H1 (cell line): ENCODE measurements around the gene ZNF532. TPM values are rescaled to one million over a fixed set of nuclear protein-coding genes. Genes with fewer than 3 reads are reported as not detected.

Experiments used
- CTCF ChIA-PET: fragments of 300-600 bp; sonication (Branson Sonifier 250); formaldehyde crosslinking; loops from one replicate; lab custom pipeline; 2021; ENCODE audit not compliant: partially characterized antibody; lab: Charles Lee
- POLR2A ChIA-PET: fragments of 300-600 bp; sonication (Branson Sonifier 250); formaldehyde crosslinking; loops from one replicate; lab custom pipeline; 2021; ENCODE audit warnings: inconsistent platforms; ENCODE audit not compliant: partially characterized antibody; lab: Charles Lee
- DNase-seq, 2 experiments: peaks; one replicate each; pipeline versions ENCODE4 v3.0.0 to v3.0.0-alpha.2; 2010 to 2022; ENCODE audit warnings: low spot score in 2 of 2, low read depth in 1 of 2, mixed read lengths in 1 of 2
- FAIRE-seq: peaks from 2 replicates; lab custom pipeline; 2011; peaks lifted over from hg19 to GRCh38; lab: Jason Lieb, UNC
- H2AFZ ChIP-seq: 2 replicates; pipeline ENCODE4 v1.8.1; 2012; ENCODE audit warnings: low read length, inconsistent platforms
- H2AK5ac ChIP-seq: 2 replicates; pipeline ENCODE4 v1.6.1; 2013; ENCODE audit warnings: low read depth, low read length
- H2BK120ac ChIP-seq: replicated peaks from 2 replicates; pipeline ENCODE3; 2013; ENCODE audit warnings: low read depth, low read length, inconsistent platforms
- H2BK12ac ChIP-seq: 2 replicates; pipeline ENCODE4 v1.6.1; 2013; ENCODE audit warnings: low read depth, low read length
- H2BK15ac ChIP-seq: 2 replicates; pipeline ENCODE4 v1.6.1; 2013; ENCODE audit warnings: low read length
- H2BK20ac ChIP-seq: 2 replicates; pipeline ENCODE4 v1.6.1; 2013; ENCODE audit warnings: low read length
- H2BK5ac ChIP-seq: 2 replicates; pipeline ENCODE4 v1.6.1; 2013; ENCODE audit warnings: low read depth, low read length
- H3K14ac ChIP-seq: 2 replicates; pipeline ENCODE4 v1.6.1; 2013; ENCODE audit warnings: inconsistent platforms; ENCODE audit not compliant: insufficient read length
- H3K18ac ChIP-seq: 2 replicates; pipeline ENCODE4 v1.6.1; 2013; ENCODE audit warnings: low read length; ENCODE audit errors: extremely low read depth
- H3K23ac ChIP-seq: 2 replicates; pipeline ENCODE4 v1.6.1; 2013; ENCODE audit warnings: inconsistent platforms; ENCODE audit not compliant: insufficient read length
- H3K23me2 ChIP-seq: 2 replicates; pipeline ENCODE4 v1.6.1; 2013; ENCODE audit warnings: low read depth, low read length
- H3K27ac ChIP-seq: 2 replicates; pipeline ENCODE4 v1.6.1; 2011; ENCODE audit warnings: low read depth, low read length, inconsistent platforms
- H3K27me3 ChIP-seq, 4 experiments: replicated peaks in 1 of 4; 1 replicate in 1 of 4; 2 replicates in 3 of 4; pipeline versions ENCODE4 v1.6.1 to v1.8.1; 2011 to 2013; ENCODE audit warnings: low read length in 3 of 4, mild to moderate bottlenecking in 3 of 4, inconsistent platforms in 2 of 4, mixed read lengths in 2 of 4, moderate library complexity in 1 of 4; ENCODE audit not compliant: control insufficient read depth in 3 of 4, insufficient read depth in 3 of 4; ENCODE audit errors: extremely low read depth in 1 of 4
- H3K36me3 ChIP-seq, 4 experiments: 2 replicates each; pipeline versions ENCODE4 v1.6.1 to v1.8.1; 2011 to 2013; ENCODE audit warnings: mild to moderate bottlenecking in 4 of 4, low read length in 3 of 4, moderate library complexity in 2 of 4, control low read depth in 1 of 4, inconsistent platforms in 1 of 4; ENCODE audit not compliant: insufficient read depth in 4 of 4, control insufficient read depth in 2 of 4
- H3K4ac ChIP-seq: replicated peaks from 2 replicates; pipeline ENCODE3; 2013; ENCODE audit warnings: low read length, low read depth, mixed read lengths, inconsistent platforms; ENCODE audit not compliant: insufficient read length
- H3K4me1 ChIP-seq, 4 experiments: replicated peaks in 1 of 4; 1 replicate in 1 of 4; 2 replicates in 3 of 4; pipeline versions ENCODE4 v1.6.1 to v1.8.1; 2011 to 2013; ENCODE audit warnings: low read length in 3 of 4, inconsistent platforms in 2 of 4, mixed read lengths in 1 of 4; ENCODE audit not compliant: insufficient read depth in 4 of 4, control insufficient read depth in 3 of 4
- H3K4me2 ChIP-seq, 2 experiments: 2 replicates each; pipeline versions ENCODE4 v1.6.1 to v1.8.1; 2011 to 2013; ENCODE audit warnings: low read depth in 2 of 2, low read length in 2 of 2, control low read depth in 1 of 2, inconsistent platforms in 1 of 2, mild to moderate bottlenecking in 1 of 2; ENCODE audit not compliant: insufficient read depth in 1 of 2
- H3K4me3 ChIP-seq, 4 experiments: fragments of 200-600, 300-600 bp in 1 of 4; sonication (generic), shearing (Covaris generic), sonication (Bioruptor Twin) in 1 of 4; 2 replicates each; pipeline versions ENCODE4 v1.5.1 to v1.8.1; 2011 to 2016; ENCODE audit warnings: low read length in 4 of 4, low read depth in 3 of 4, control low read depth in 2 of 4, inconsistent platforms in 2 of 4, mild to moderate bottlenecking in 2 of 4, mixed read lengths in 1 of 4, moderate library complexity in 1 of 4; ENCODE audit not compliant: insufficient read depth in 2 of 4; ENCODE audit errors: extremely low read depth in 1 of 4
- H3K56ac ChIP-seq: replicated peaks from 2 replicates; pipeline ENCODE3; 2013; ENCODE audit warnings: low read depth, mild to moderate bottlenecking, mixed read lengths, low read length, inconsistent platforms; ENCODE audit not compliant: insufficient read length
- H3K79me1 ChIP-seq: 2 replicates; pipeline ENCODE4 v1.6.1; 2013; ENCODE audit warnings: low read depth, low read length, control low read depth
- H3K79me2 ChIP-seq, 2 experiments: 2 replicates each; pipeline versions ENCODE4 v1.6.1 to v1.8.1; 2012 to 2013; ENCODE audit warnings: low read length in 2 of 2, mild to moderate bottlenecking in 2 of 2, inconsistent platforms in 1 of 2; ENCODE audit not compliant: insufficient read depth in 2 of 2, control insufficient read depth in 1 of 2
- H3K9ac ChIP-seq, 4 experiments: replicated peaks in 1 of 4; 1 replicate in 1 of 4; 2 replicates in 3 of 4; pipeline versions ENCODE4 v1.6.1 to v1.8.1; 2011 to 2013; ENCODE audit warnings: low read depth in 3 of 4, low read length in 3 of 4, control low read depth in 2 of 4, mild to moderate bottlenecking in 2 of 4, moderate library complexity in 2 of 4, inconsistent platforms in 1 of 4; ENCODE audit errors: extremely low read depth in 1 of 4
- H3K9me3 ChIP-seq, 2 experiments: 2 replicates each; pipeline versions ENCODE4 v1.6.1 to v1.8.1; 2012 to 2013; ENCODE audit warnings: mild to moderate bottlenecking in 2 of 2, moderate library complexity in 2 of 2, control low read depth in 1 of 2, inconsistent platforms in 1 of 2, low read depth in 1 of 2, low read length in 1 of 2, mixed read lengths in 1 of 2; ENCODE audit not compliant: insufficient read depth in 2 of 2
- H4K20me1 ChIP-seq, 2 experiments: replicated peaks in 1 of 2; 2 replicates each; pipeline versions ENCODE3 to v1.8.1; 2011 to 2013; ENCODE audit warnings: inconsistent platforms in 2 of 2, low read length in 2 of 2, mild to moderate bottlenecking in 1 of 2; ENCODE audit not compliant: insufficient read depth in 2 of 2, control insufficient read depth in 1 of 2
- H4K5ac ChIP-seq: 2 replicates; pipeline ENCODE4 v1.6.1; 2013; ENCODE audit warnings: low read length, low read depth, mixed read lengths, inconsistent platforms; ENCODE audit not compliant: insufficient read length
- H4K8ac ChIP-seq: 2 replicates; pipeline ENCODE4 v1.8.0; 2013; ENCODE audit warnings: mild to moderate bottlenecking, moderate library complexity, low read length, inconsistent platforms; ENCODE audit not compliant: insufficient read depth; ENCODE audit errors: extremely low read depth
- H4K91ac ChIP-seq: replicated peaks from 2 replicates; pipeline ENCODE3; 2013; ENCODE audit warnings: low read length, mixed read lengths, inconsistent platforms; ENCODE audit not compliant: insufficient read length
- WGBS, 2 experiments: shearing (Covaris generic) in 1 of 2; methylation state at CpG; one replicate each; pipeline versions ENCODE4 v1.1.6 to v1.1.7; 2013 to 2015; ENCODE audit warnings: low lambda C conversion rate in 2 of 2, mixed read lengths in 2 of 2, inconsistent platforms in 1 of 2, low coverage in 1 of 2, missing lambda C conversion rate in 1 of 2; ENCODE audit not compliant: insufficient replicate concordance in 2 of 2, insufficient coverage in 1 of 2, insufficient read length in 1 of 2; ENCODE audit errors: extremely low coverage in 1 of 2, missing lambda C conversion rate in 1 of 2; 5-methylcytosine and 5-hydroxymethylcytosine counted together
- polyA plus RNA-seq, 7 experiments: library from polyadenylated mRNA; depleted of rRNA in 3 of 7; stranded (reverse) in 5 of 7; unstranded in 2 of 7; fragments of >200 nt in 5 of 7; fragments of 200-250 nt in 2 of 7; gene quantifications; 1 replicate in 5 of 7; 2 replicates in 1 of 7; 4 replicates in 1 of 7; pipeline versions ENCODE4 v1.2.1 to v1.2.3, GENCODE V29; 2011 to 2013; ENCODE audit warnings: missing spikeins in 2 of 7, mixed read lengths in 2 of 7
- total RNA-seq: library from RNA; stranded (reverse); fragmentation: NEBNext Ultra II Directional; extraction: Animal tissue kit (Norgen Biotek cat#: 25700); gene quantifications from 2 replicates; pipeline ENCODE4 v1.2.1, GENCODE V29; 2021

Gene ZNF532
- total and polyA plus RNA-seq, 2 of the 8 experiments (the other 6 are each of a cell fraction or from before 2014, with no cell fraction given): 143 to 240 TPM

DNA sequence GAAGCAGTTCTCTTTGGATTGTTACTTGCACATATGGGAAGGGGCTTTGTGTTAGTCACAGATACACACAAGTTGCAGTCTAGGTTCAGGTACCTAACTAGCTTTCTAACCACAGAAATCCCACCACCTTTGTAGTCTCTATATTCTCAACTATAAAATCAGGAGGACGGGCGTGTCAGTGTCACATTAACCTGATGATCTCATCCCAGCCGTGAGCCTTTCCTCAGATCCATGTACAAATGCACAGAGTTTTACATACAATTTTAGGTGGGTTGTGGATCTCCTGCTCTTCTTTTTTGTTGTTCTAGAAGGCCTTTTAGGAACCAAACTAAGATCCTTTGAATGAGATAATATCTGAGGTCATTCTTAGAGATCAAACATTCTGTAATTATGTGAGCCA, 94.0 kb downstream of the ZNF532 start:
- no peaks in the 10 kb centered on the region for H3K27me3 ChIP-seq
- no peaks in the 10 kb centered on the region for H3K9me3 ChIP-seq
- H4K91ac ChIP-seq: no peak overlapping the region
- H2AK5ac ChIP-seq: no peak overlapping the region
- 87% methylated on average over 3 of the region's 3 CpGs; no CpG with 5 or more reads in 1 of the 2 experiments for WGBS, 2 experiments
- H2BK120ac ChIP-seq: no peak overlapping the region
- H3K4me2 ChIP-seq: no peak overlapping the region
- H2BK12ac ChIP-seq: no peak overlapping the region
- H3K9ac ChIP-seq: no peak overlapping the region
- peaks cover 3 to 72% of the 10 kb centered on the region in 2 experiments; a peak in 3 of 4 replicates for H3K79me2 ChIP-seq
- H3K18ac ChIP-seq: no peak overlapping the region
- H4K5ac ChIP-seq: no peak overlapping the region
- no peak overlapping the region for H2BK20ac ChIP-seq
- ChIA-PET CTCF (interaction anchor here (1.3 to 1.7 kb wide), 2 partner anchors 13 to 18 kb away, joined by 4 to 5 read pairs; no protein-coding TSS in a partner anchor), POLR2A (interaction anchor here (1.6 kb wide), 1 partner anchor 9 kb away, joined by 7 read pairs; no protein-coding TSS in a partner anchor)
- H3K14ac ChIP-seq: no peak overlapping the region
- H3K4me1 ChIP-seq: no peaks in the 10 kb centered on the region
- H3K36me3 ChIP-seq: peaks cover 11 to 82% (median 47%) of the 10 kb centered on the region in 4 experiments
- no peak overlapping the region for H3K23ac ChIP-seq
- H3K23me2 ChIP-seq: no peaks in the 10 kb centered on the region
- DNase-seq (no peak), FAIRE-seq (no peak)
- H4K8ac ChIP-seq: no peak overlapping the region
- no peak overlapping the region for H2AFZ ChIP-seq
- H3K4ac ChIP-seq: no peak overlapping the region
- H4K20me1 ChIP-seq: peaks cover 5 to 7% of the 10 kb centered on the region in 2 experiments
- H3K56ac ChIP-seq: no peak overlapping the region
- H3K4me3 ChIP-seq: no peak overlapping the region
- no peak overlapping the region for H3K27ac ChIP-seq
- H3K79me1 ChIP-seq: no peaks in the 10 kb centered on the region; the same call in 1 of the 2 replicates
- no peak overlapping the region for H2BK5ac ChIP-seq
- no peak overlapping the region for H2BK15ac ChIP-seq
